HepG2 (cell line): ENCODE results near the gene BBS9. TPM values are rescaled to one million over a fixed set of nuclear protein-coding genes. Genes with fewer than 3 reads are reported as not detected.

Experiments used
- ASH2L ChIP-seq: fragments of 300-600, 200-600 bp; sonication (generic); IDR thresholded peaks from 2 replicates; pipeline ENCODE4 v1.7.0; 2017; ENCODE audit warnings: low read depth, mild to moderate bottlenecking, moderate library complexity, mixed read lengths, low read length; ENCODE audit not compliant: insufficient read length
- FLYWCH1 ChIP-seq: sonication (generic); formaldehyde crosslinking; IDR thresholded peaks from 2 replicates; pipeline ENCODE4 v1.8.1; 2023; ENCODE audit warnings: mild to moderate bottlenecking, missing genetic modification reagents
- GTF3A ChIP-seq: sonication (generic); formaldehyde crosslinking; conservative IDR thresholded peaks from 2 replicates; pipeline ENCODE4 v1.4.0; 2020; ENCODE audit warnings: mild to moderate bottlenecking, missing genetic modification reagents
- KMT2B ChIP-seq: IDR thresholded peaks from 2 replicates; pipeline ENCODE4 v1.6.1; 2016; ENCODE audit warnings: missing genetic modification reagents, missing compliant biosample characterization
- RXRA ChIP-seq: sonication (generic); formaldehyde crosslinking; IDR thresholded peaks from 2 replicates; pipeline ENCODE4 v1.5.1; 2020; ENCODE audit warnings: missing genetic modification reagents
- SALL2 ChIP-seq: sonication (generic); formaldehyde crosslinking; IDR thresholded peaks from 2 replicates; pipeline ENCODE4 v1.8.1; 2023; ENCODE audit warnings: mild to moderate bottlenecking, missing genetic modification reagents, inconsistent platforms
- SMYD3 ChIP-seq: sonication (generic); formaldehyde crosslinking; IDR thresholded peaks from 2 replicates; pipeline ENCODE4 v1.8.1; 2023; ENCODE audit warnings: mild to moderate bottlenecking, missing genetic modification reagents
- SPEN ChIP-seq: sonication (generic); formaldehyde crosslinking; IDR thresholded peaks from 2 replicates; pipeline ENCODE4 v1.5.1; 2020; ENCODE audit warnings: low read depth, mild to moderate bottlenecking, missing genetic modification reagents
- THAP11 ChIP-seq: IDR thresholded peaks from 2 replicates; pipeline ENCODE4 v1.6.1; 2016; ENCODE audit warnings: missing biosample characterization, missing genetic modification reagents
- ZBTB2 ChIP-seq: sonication (generic); formaldehyde crosslinking; IDR thresholded peaks from 2 replicates; pipeline ENCODE4 v1.8.0; 2022; ENCODE audit warnings: low read depth, missing genetic modification reagents
- ZFP36L2 ChIP-seq: sonication (generic); formaldehyde crosslinking; IDR thresholded peaks from 2 replicates; pipeline ENCODE4 v1.4.0; 2020; ENCODE audit warnings: missing genetic modification reagents
- ZFX ChIP-seq: sonication (generic); formaldehyde crosslinking; IDR thresholded peaks from 2 replicates; pipeline ENCODE4 v1.4.0; 2020; ENCODE audit warnings: mild to moderate bottlenecking, low read depth, missing genetic modification reagents, moderate library complexity
- ZNF34 ChIP-seq: sonication (generic); formaldehyde crosslinking; IDR thresholded peaks from 2 replicates; pipeline ENCODE4 v1.4.0; 2020; ENCODE audit warnings: mild to moderate bottlenecking, missing genetic modification reagents, borderline replicate concordance
- ZNF629 ChIP-seq: sonication (generic); formaldehyde crosslinking; conservative IDR thresholded peaks from 2 replicates; pipeline ENCODE4 v1.5.0; 2020; ENCODE audit warnings: missing genetic modification reagents
- polyA plus RNA-seq, 8 experiments: library from polyadenylated mRNA; depleted of rRNA in 3 of 8; stranded (reverse) in 7 of 8; unstranded in 1 of 8; fragments of >200 nt; fragmentation: Illumina TruSeq in 4 of 8; extraction: Trizol in 4 of 8; gene quantifications; 2 replicates each; pipeline versions ENCODE4 v1.2.1 to v1.2.3, GENCODE V29; 2011 to 2016; ENCODE audit warnings: low read depth in 4 of 8, missing spikeins in 1 of 8, mixed read lengths in 1 of 8; ENCODE audit not compliant: insufficient read depth in 1 of 8
- total RNA-seq, 5 experiments: library from RNA; depleted of rRNA; stranded (reverse); fragments of >200 nt; fragmentation: Illumina TruSeq; extraction: Trizol; gene quantifications; 2 replicates each; pipeline ENCODE4 v1.2.3, GENCODE V29; 2016; ENCODE audit warnings: low read depth in 1 of 5
- TF ChIP-seq, protein P1 (sequence below), 2 experiments: sonication (generic) in 1 of 2; formaldehyde crosslinking in 1 of 2; IDR thresholded peaks; 2 replicates each; pipeline versions ENCODE4 v1.4.0 to v1.6.1; 2018 to 2020; ENCODE audit warnings: missing genetic modification reagents in 2 of 2, borderline replicate concordance in 1 of 2, low read depth in 1 of 2, mild to moderate bottlenecking in 1 of 2, missing biosample characterization in 1 of 2
- TF ChIP-seq, protein P2 (sequence below): sonication (generic); IDR thresholded peaks from 2 replicates; pipeline ENCODE4 v1.6.1; 2016; ENCODE audit warnings: low read depth, borderline replicate concordance
- TF ChIP-seq, protein P3 (sequence below): sonication (generic); formaldehyde crosslinking; IDR thresholded peaks from 2 replicates; pipeline ENCODE4 v1.4.0; 2020; ENCODE audit warnings: missing genetic modification reagents
- TF ChIP-seq, protein P4 (sequence below): IDR thresholded peaks from 2 replicates; pipeline ENCODE4 v1.4.0; 2020; ENCODE audit warnings: mild to moderate bottlenecking, missing genetic modification reagents

Gene BBS9
- total and polyA plus RNA-seq, 2 of the 13 experiments (the other 11 are each of a cell fraction or from before 2014, with no cell fraction given) = 5.1 to 7.8 TPM

GRCh38 chr7:33109005-33109757 lies 20.2 kb upstream of the BBS9 start, which contains the start of gene RP9 (continued):
- TF ChIP-seq, protein P1, sequence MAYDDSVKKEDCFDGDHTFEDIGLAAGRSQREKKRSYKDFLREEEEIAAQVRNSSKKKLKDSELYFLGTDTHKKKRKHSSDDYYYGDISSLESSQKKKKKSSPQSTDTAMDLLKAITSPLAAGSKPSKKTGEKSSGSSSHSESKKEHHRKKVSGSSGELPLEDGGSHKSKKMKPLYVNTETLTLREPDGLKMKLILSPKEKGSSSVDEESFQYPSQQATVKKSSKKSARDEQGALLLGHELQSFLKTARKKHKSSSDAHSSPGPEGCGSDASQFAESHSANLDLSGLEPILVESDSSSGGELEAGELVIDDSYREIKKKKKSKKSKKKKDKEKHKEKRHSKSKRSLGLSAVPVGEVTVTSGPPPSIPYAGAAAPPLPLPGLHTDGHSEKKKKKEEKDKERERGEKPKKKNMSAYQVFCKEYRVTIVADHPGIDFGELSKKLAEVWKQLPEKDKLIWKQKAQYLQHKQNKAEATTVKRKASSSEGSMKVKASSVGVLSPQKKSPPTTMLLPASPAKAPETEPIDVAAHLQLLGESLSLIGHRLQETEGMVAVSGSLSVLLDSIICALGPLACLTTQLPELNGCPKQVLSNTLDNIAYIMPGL (CRISPR knock-in tag; IDR thresholded peaks at IDR 0.05; ENCODE audit: borderline replicate concordance in 1 of 2, low read depth in 1 of 2) = peak; percentile 80 to 84; a peak in 3 of 4 replicates
- TF ChIP-seq ZNF34 (CRISPR knock-in tag) (0 out of 2 replicates have a peak, but pooled peaks have one; percentile 39), FLYWCH1 (CRISPR knock-in tag) (no peak), RXRA (CRISPR knock-in tag) (no peak), ZFP36L2 (CRISPR knock-in tag) (no peak), SPEN (CRISPR knock-in tag) (peak; percentile 46; the same call in 1 of the 2 replicates), SALL2 (CRISPR knock-in tag) (0 out of 2 replicates have a peak, but pooled peaks have one; percentile 62), ZFX (CRISPR knock-in tag) (peak; percentile 78), ASH2L (peak; percentile 79), THAP11 (CRISPR knock-in tag) (peak; percentile 76), KMT2B (0 out of 2 replicates have a peak, but pooled peaks have one; percentile 48), GTF3A (CRISPR knock-in tag) (no peak), ZBTB2 (CRISPR knock-in tag) (peak; percentile 90), SMYD3 (CRISPR knock-in tag) (peak; percentile 36; the same call in 1 of the 2 replicates), ZNF629 (CRISPR knock-in tag) (no peak)
- TF ChIP-seq, protein P2, sequence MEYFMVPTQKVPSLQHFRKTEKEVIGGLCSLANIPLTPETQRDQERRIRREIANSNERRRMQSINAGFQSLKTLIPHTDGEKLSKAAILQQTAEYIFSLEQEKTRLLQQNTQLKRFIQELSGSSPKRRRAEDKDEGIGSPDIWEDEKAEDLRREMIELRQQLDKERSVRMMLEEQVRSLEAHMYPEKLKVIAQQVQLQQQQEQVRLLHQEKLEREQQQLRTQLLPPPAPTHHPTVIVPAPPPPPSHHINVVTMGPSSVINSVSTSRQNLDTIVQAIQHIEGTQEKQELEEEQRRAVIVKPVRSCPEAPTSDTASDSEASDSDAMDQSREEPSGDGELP = no peak
- TF ChIP-seq, protein P3, sequence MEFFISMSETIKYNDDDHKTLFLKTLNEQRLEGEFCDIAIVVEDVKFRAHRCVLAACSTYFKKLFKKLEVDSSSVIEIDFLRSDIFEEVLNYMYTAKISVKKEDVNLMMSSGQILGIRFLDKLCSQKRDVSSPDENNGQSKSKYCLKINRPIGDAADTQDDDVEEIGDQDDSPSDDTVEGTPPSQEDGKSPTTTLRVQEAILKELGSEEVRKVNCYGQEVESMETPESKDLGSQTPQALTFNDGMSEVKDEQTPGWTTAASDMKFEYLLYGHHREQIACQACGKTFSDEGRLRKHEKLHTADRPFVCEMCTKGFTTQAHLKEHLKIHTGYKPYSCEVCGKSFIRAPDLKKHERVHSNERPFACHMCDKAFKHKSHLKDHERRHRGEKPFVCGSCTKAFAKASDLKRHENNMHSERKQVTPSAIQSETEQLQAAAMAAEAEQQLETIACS (CRISPR knock-in tag) = no peak
- TF ChIP-seq, protein P4, sequence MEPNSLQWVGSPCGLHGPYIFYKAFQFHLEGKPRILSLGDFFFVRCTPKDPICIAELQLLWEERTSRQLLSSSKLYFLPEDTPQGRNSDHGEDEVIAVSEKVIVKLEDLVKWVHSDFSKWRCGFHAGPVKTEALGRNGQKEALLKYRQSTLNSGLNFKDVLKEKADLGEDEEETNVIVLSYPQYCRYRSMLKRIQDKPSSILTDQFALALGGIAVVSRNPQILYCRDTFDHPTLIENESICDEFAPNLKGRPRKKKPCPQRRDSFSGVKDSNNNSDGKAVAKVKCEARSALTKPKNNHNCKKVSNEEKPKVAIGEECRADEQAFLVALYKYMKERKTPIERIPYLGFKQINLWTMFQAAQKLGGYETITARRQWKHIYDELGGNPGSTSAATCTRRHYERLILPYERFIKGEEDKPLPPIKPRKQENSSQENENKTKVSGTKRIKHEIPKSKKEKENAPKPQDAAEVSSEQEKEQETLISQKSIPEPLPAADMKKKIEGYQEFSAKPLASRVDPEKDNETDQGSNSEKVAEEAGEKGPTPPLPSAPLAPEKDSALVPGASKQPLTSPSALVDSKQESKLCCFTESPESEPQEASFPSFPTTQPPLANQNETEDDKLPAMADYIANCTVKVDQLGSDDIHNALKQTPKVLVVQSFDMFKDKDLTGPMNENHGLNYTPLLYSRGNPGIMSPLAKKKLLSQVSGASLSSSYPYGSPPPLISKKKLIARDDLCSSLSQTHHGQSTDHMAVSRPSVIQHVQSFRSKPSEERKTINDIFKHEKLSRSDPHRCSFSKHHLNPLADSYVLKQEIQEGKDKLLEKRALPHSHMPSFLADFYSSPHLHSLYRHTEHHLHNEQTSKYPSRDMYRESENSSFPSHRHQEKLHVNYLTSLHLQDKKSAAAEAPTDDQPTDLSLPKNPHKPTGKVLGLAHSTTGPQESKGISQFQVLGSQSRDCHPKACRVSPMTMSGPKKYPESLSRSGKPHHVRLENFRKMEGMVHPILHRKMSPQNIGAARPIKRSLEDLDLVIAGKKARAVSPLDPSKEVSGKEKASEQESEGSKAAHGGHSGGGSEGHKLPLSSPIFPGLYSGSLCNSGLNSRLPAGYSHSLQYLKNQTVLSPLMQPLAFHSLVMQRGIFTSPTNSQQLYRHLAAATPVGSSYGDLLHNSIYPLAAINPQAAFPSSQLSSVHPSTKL (CRISPR knock-in tag) = peak; percentile 34; the same call in 1 of the 2 replicates
